B cell (primary cell): ENCODE results near the gene TBC1D9B. TPM values are rescaled to one million over a fixed set of nuclear protein-coding genes. Genes with fewer than 3 reads are reported as not detected.

Experiments used
- ATAC-seq: fragments of 200-7000 bp; cut with Tn5 transposase; one replicate; pipeline ENCODE4 v1.10.0; 2021; ENCODE audit warnings: low read depth, mild to moderate bottlenecking, moderate number of reproducible peaks, moderate library complexity
- CTCF ChIA-PET: fragments of 350-600 bp; sonication (Branson Sonifier 250); formaldehyde crosslinking; loops from one replicate; lab custom pipeline; 2021; ENCODE audit warnings: antibody characterized with exemption, inconsistent platforms; lab: Charles Lee
- POLR2A ChIA-PET: fragments of 350-600 bp; sonication (Branson Sonifier 250); formaldehyde crosslinking; loops from one replicate; lab custom pipeline; 2021; ENCODE audit warnings: antibody characterized with exemption; lab: Charles Lee
- DNase-seq: peaks from one replicate; pipeline ENCODE4 v3.0.0; 2013
- H2AFZ ChIP-seq: 2 replicates; pipeline ENCODE4 v1.6.1; 2012; ENCODE audit warnings: mild to moderate bottlenecking, low read depth, low read length; ENCODE audit not compliant: insufficient read depth, poor library complexity, severe bottlenecking
- H3K27ac ChIP-seq, 2 donors: 1 replicate in 1 of 2; 2 replicates in 1 of 2; pipeline ENCODE4 v1.5.1; 2012 to 2013; ENCODE audit warnings: low read length in 2 of 2, mild to moderate bottlenecking in 2 of 2, moderate library complexity in 1 of 2
- H3K27me3 ChIP-seq, 4 experiments: fragments of 200-600 bp in 1 of 4; sonication (generic) in 1 of 4; replicated peaks in 1 of 4; 1 replicate in 2 of 4; 2 replicates in 2 of 4; pipeline versions ENCODE4 v1.6.1 to v1.7.0; 2013 to 2016; ENCODE audit warnings: low read length in 3 of 4, mild to moderate bottlenecking in 2 of 4, mixed read lengths in 1 of 4, moderate library complexity in 1 of 4; ENCODE audit not compliant: insufficient read depth in 4 of 4, control insufficient read depth in 3 of 4; ENCODE audit errors: control extremely low read depth in 1 of 4
- H3K36me3 ChIP-seq, 2 experiments: replicated peaks in 1 of 2; 1 replicate in 1 of 2; 2 replicates in 1 of 2; pipeline versions ENCODE4 v1.6.1 to v1.7.1; 2013; ENCODE audit warnings: low read length in 1 of 2; ENCODE audit not compliant: insufficient read depth in 2 of 2, control insufficient read depth in 1 of 2; ENCODE audit errors: control extremely low read depth in 1 of 2, extremely low read depth in 1 of 2
- H3K4me1 ChIP-seq, 2 donors: fragments of 200-600 bp in 1 of 2; sonication (generic) in 1 of 2; 1 replicate in 1 of 2; 2 replicates in 1 of 2; pipeline versions ENCODE4 v1.5.1 to v1.6.1; 2013 to 2017; ENCODE audit warnings: low read length in 2 of 2; ENCODE audit not compliant: control insufficient read depth in 2 of 2, insufficient read depth in 2 of 2
- H3K4me2 ChIP-seq: replicated peaks from 2 replicates; pipeline ENCODE3; 2012; ENCODE audit warnings: mild to moderate bottlenecking, low read depth, low read length; ENCODE audit not compliant: poor library complexity, severe bottlenecking
- H3K4me3 ChIP-seq, 5 experiments: fragments of 200-600 bp in 1 of 5; sonication (generic) in 1 of 5; 1 replicate in 3 of 5; 2 replicates in 2 of 5; pipeline versions ENCODE4 v1.5.1 to v1.7.0; 2011 to 2016; ENCODE audit warnings: low read length in 4 of 5, mild to moderate bottlenecking in 4 of 5, low read depth in 2 of 5, control low read depth in 1 of 5, moderate library complexity in 1 of 5; ENCODE audit not compliant: insufficient read depth in 1 of 5; ENCODE audit errors: control extremely low read depth in 1 of 5, extremely low read depth in 1 of 5
- H3K79me2 ChIP-seq: fragments of 200-600 bp; sonication (generic); one replicate; pipeline ENCODE4 v1.6.0; 2016; ENCODE audit warnings: low read length; ENCODE audit not compliant: control insufficient read depth, insufficient read depth
- H3K9ac ChIP-seq: fragments of 200-600 bp; sonication (generic); 2 replicates; pipeline ENCODE4 v1.6.1; 2017; ENCODE audit warnings: mild to moderate bottlenecking, low read length, moderate library complexity
- H3K9me3 ChIP-seq, 3 donors: one replicate each; pipeline versions ENCODE4 v1.6.1 to v1.7.1; 2013; ENCODE audit warnings: low read length in 2 of 3; ENCODE audit not compliant: control insufficient read depth in 2 of 3, insufficient read depth in 1 of 3; ENCODE audit errors: control extremely low read depth in 1 of 3
- H4K20me1 ChIP-seq: 2 replicates; pipeline ENCODE4 v1.6.0; 2012; ENCODE audit warnings: mild to moderate bottlenecking, low read length; ENCODE audit not compliant: insufficient read depth, control insufficient read depth, poor library complexity, severe bottlenecking
- H3K27ac Mint-ChIP-seq: one replicate; pipeline ENCODE4 v1.8.0; 2021; ENCODE audit warnings: mixed read lengths
- H3K27me3 Mint-ChIP-seq: one replicate; pipeline ENCODE4 v1.8.0; 2021; ENCODE audit warnings: mixed read lengths
- H3K4me1 Mint-ChIP-seq: one replicate; pipeline ENCODE4 v1.8.0; 2021; ENCODE audit warnings: mixed read lengths
- H3K4me3 Mint-ChIP-seq: one replicate; pipeline ENCODE4 v1.8.0; 2021; ENCODE audit warnings: mixed read lengths
- H3K9me3 Mint-ChIP-seq: one replicate; pipeline ENCODE4 v1.8.0; 2022; ENCODE audit warnings: mixed read lengths; ENCODE audit not compliant: insufficient read depth
- CTCF ChIP-seq: fragments of 200-600 bp; IDR thresholded peaks from one replicate; pipeline ENCODE4 v1.8.0; 2022; ENCODE audit warnings: antibody characterized with exemption, mild to moderate bottlenecking
- EZH2 ChIP-seq: IDR thresholded peaks from 2 replicates; pipeline ENCODE4 v1.6.1; 2012; ENCODE audit warnings: borderline replicate concordance, low read depth, mild to moderate bottlenecking, moderate library complexity, low read length; ENCODE audit not compliant: insufficient read depth, poor library complexity, severe bottlenecking
- WGBS: methylation state at CpG from one replicate; pipeline ENCODE4 v1.1.5; 2013; ENCODE audit warnings: missing lambda C conversion rate; ENCODE audit not compliant: insufficient coverage; 5-methylcytosine and 5-hydroxymethylcytosine counted together
- intact Hi-C: fragments of 100-400 bp; cut with micrococcal nuclease; formaldehyde crosslinking; loops from one replicate; pipeline ENCODE4 v1.10.0; 2022
- polyA plus RNA-seq: library from polyadenylated mRNA; depleted of rRNA; stranded (reverse); fragments of >200 nt; gene quantifications from 2 replicates; pipeline ENCODE4 v1.2.3, GENCODE V29; 2012
- total RNA-seq, 2 donors: library from RNA; stranded (reverse); fragments of 120-200 nt in 1 of 2; gene quantifications; 1 replicate in 1 of 2; 2 replicates in 1 of 2; pipeline versions ENCODE4 v1.2.3 to v1.2.4, GENCODE V29; 2013 to 2022

TBC1D9B gene
- total and polyA plus RNA-seq, 2 donors (not counting 1 experiment from before 2014, with no cell fraction given), result 143 to 144 TPM

- Histone ChIP-seq H3K79me2 (peaks cover 32% of the 10 kb centered on the region), H3K4me2 (peak overlapping the region; percentile 91), H3K36me3 (peaks cover 2 to 22% of the 10 kb centered on the region in 2 experiments), H4K20me1 (peaks cover 24% of the 10 kb centered on the region), H3K27me3 (no peaks in the 10 kb centered on the region), H2AFZ (peak overlapping the region; percentile 50), H3K4me1 (peaks cover 13 to 24% of the 10 kb centered on the region in 2 donors), H3K9ac (peak overlapping the region; percentile 53), H3K9me3 (no peaks in the 10 kb centered on the region), H3K27ac (no peak overlapping the region), H3K4me3 (no peak overlapping the region)
- Mint-ChIP-seq H3K4me3 (peak overlapping the region; percentile 90), H3K9me3 (no peaks in the 10 kb centered on the region), H3K27ac (peak overlapping the region; percentile 72), H3K27me3 (no peaks in the 10 kb centered on the region), H3K4me1 (peaks cover 19% of the 10 kb centered on the region)
- POLR2A ChIA-PET, result interaction anchor here (1.1 to 1.6 kb wide), 2 partner anchors 86 to 105 kb away, joined by 3 to 6 read pairs; partner anchors contain the start of gene SQSTM1
- CTCF ChIA-PET, result interaction anchor here (0.7 to 4.4 kb wide), 6 partner anchors 8 to 143 kb away, joined by 3 to 21 read pairs (median 6); no protein-coding TSS in a partner anchor
- ATAC-seq, result no peak
- no peak for DNase-seq
- WGBS, result 93% methylated on average over 24 of the region's 24 CpGs
- TF ChIP-seq EZH2 (no peak), CTCF (no peak)
- intact Hi-C loops, result loop anchor here (2.0 to 10.0 kb wide), 2 partner anchors 104 to 212 kb away; partner anchors contain the start of gene CANX
Measured at GRCh38 chr5:179906294-179906794, 1.4 kb downstream of the TBC1D9B start.

- no peak overlapping the region for H3K4me3 ChIP-seq
- H3K27ac ChIP-seq, result no peak overlapping the region
- no peak for TF ChIP-seq EZH2
- no peak for TF ChIP-seq CTCF
- Mint-ChIP-seq H3K4me3 (no peak overlapping the region), H3K9me3 (no peaks in the 10 kb centered on the region), H3K27me3 (no peaks in the 10 kb centered on the region), H3K27ac (no peak overlapping the region), H3K4me1 (peaks cover 19% of the 10 kb centered on the region)
- H3K36me3 ChIP-seq, result peaks cover 2 to 25% of the 10 kb centered on the region in 2 experiments
- no peaks in the 10 kb centered on the region for H3K27me3 ChIP-seq
- ATAC-seq (no peak), DNase-seq (no peak)
- ChIA-PET CTCF (interaction anchor here (4.4 kb wide), 1 partner anchor 103 kb away, joined by 21 read pairs; no protein-coding TSS in a partner anchor), POLR2A (no interaction called here)
- peaks cover 13 to 24% of the 10 kb centered on the region in 2 donors for H3K4me1 ChIP-seq
- H3K79me2 ChIP-seq, result peaks cover 34% of the 10 kb centered on the region
- no peaks in the 10 kb centered on the region for H3K9me3 ChIP-seq
- H3K4me2 ChIP-seq, result no peak overlapping the region
- no peak overlapping the region for H2AFZ ChIP-seq
- H3K9ac ChIP-seq, result no peak overlapping the region
- 95% methylated on average over 6 of the region's 8 CpGs for WGBS
- intact Hi-C loops, result loop anchor here (10.0 kb wide), 1 partner anchor 210 kb away; the partner anchor contains the start of gene CANX
- peaks cover 33% of the 10 kb centered on the region for H4K20me1 ChIP-seq
Measured at GRCh38 chr5:179905161-179905560, 2.5 kb downstream of the TBC1D9B start.
